GM23338 (cell line): ENCODE results near the gene TPP1. TPM values are rescaled to one million over a fixed set of nuclear protein-coding genes. Genes with fewer than 3 reads are reported as not detected.

Experiments used
- ATAC-seq: fragments of 200-7000 bp; cut with Tn5 transposase; 3 replicates; pipeline ENCODE4 v1.9.1; 2020
- DNase-seq: peaks from one replicate; pipeline ENCODE4 v3.0.0-alpha.2; 2015; ENCODE audit warnings: low spot score
- H2AFZ ChIP-seq: fragments of 200-600 bp; sonication (generic); 2 replicates; pipeline ENCODE4 v1.8.0; 2016; ENCODE audit warnings: antibody characterized with exemption, mild to moderate bottlenecking, moderate library complexity
- H3F3A ChIP-seq: fragments of 200-600 bp; sonication (generic); replicated peaks from 2 replicates; pipeline ENCODE4 v1.8.0; 2017; ENCODE audit warnings: antibody characterized with exemption, mixed run types, low read depth
- H3K27ac ChIP-seq: fragments of 200-600 bp; sonication (generic); 2 replicates; pipeline ENCODE4 v1.6.1; 2016; ENCODE audit warnings: low read depth
- H3K27me3 ChIP-seq: fragments of 200-600 bp; sonication (generic); 2 replicates; pipeline ENCODE4 v1.8.0; 2016; ENCODE audit warnings: mild to moderate bottlenecking, mixed run types, moderate library complexity; ENCODE audit not compliant: insufficient read depth
- H3K36me3 ChIP-seq: fragments of 200-600 bp; sonication (generic); 2 replicates; pipeline ENCODE4 v1.8.0; 2016; ENCODE audit warnings: mild to moderate bottlenecking; ENCODE audit not compliant: insufficient read depth
- H3K4me1 ChIP-seq: fragments of 200-600 bp; sonication (generic); 2 replicates; pipeline ENCODE4 v1.8.0; 2016; ENCODE audit warnings: mild to moderate bottlenecking, moderate library complexity; ENCODE audit not compliant: insufficient read depth
- H3K4me2 ChIP-seq: fragments of 200-600 bp; sonication (generic); 2 replicates; pipeline ENCODE4 v1.7.1; 2017; ENCODE audit warnings: mixed run types
- H3K4me3 ChIP-seq: fragments of 200-600 bp; sonication (generic); 2 replicates; pipeline ENCODE4 v1.6.1; 2016; ENCODE audit warnings: mixed run types
- H3K79me2 ChIP-seq: fragments of 200-600 bp; sonication (generic); replicated peaks from 2 replicates; pipeline ENCODE4 v1.8.0; 2017; ENCODE audit warnings: mild to moderate bottlenecking; ENCODE audit not compliant: insufficient read depth
- H3K9me2 ChIP-seq: fragments of 200-600 bp; sonication (generic); 2 replicates; pipeline ENCODE4 v1.8.0; 2017; ENCODE audit not compliant: insufficient read depth
- H4K20me1 ChIP-seq: fragments of 200-600 bp; sonication (generic); replicated peaks from 2 replicates; pipeline ENCODE4 v1.8.0; 2017; ENCODE audit warnings: mild to moderate bottlenecking; ENCODE audit not compliant: insufficient read depth
- H3K27ac Mint-ChIP-seq: 2 replicates; pipeline ENCODE4 v1.8.0; 2020; ENCODE audit warnings: inconsistent platforms, mild to moderate bottlenecking, moderate library complexity, mixed read lengths
- H3K27me3 Mint-ChIP-seq: 3 replicates; pipeline ENCODE4 v1.8.0; 2022; ENCODE audit warnings: low read depth, mild to moderate bottlenecking, moderate library complexity, mixed read lengths, inconsistent platforms; ENCODE audit not compliant: insufficient read depth, poor library complexity
- H3K36me3 Mint-ChIP-seq: 3 replicates; pipeline ENCODE4 v1.8.0; 2021; ENCODE audit warnings: low read depth, mild to moderate bottlenecking, inconsistent platforms, moderate library complexity, mixed read lengths
- H3K4me1 Mint-ChIP-seq: 3 replicates; pipeline ENCODE4 v1.8.0; 2020; ENCODE audit warnings: mild to moderate bottlenecking, inconsistent platforms, mixed read lengths
- H3K4me3 Mint-ChIP-seq: 3 replicates; pipeline ENCODE4 v1.8.0; 2021; ENCODE audit warnings: moderate library complexity, mild to moderate bottlenecking, inconsistent platforms, mixed read lengths
- H3K9me3 Mint-ChIP-seq: 3 replicates; pipeline ENCODE4 v1.8.0; 2020; ENCODE audit warnings: moderate library complexity, mild to moderate bottlenecking, inconsistent platforms, mixed read lengths
- CREB1 ChIP-seq: fragments of 250-450 bp; sonication (Bioruptor Pico); IDR thresholded peaks from 2 replicates; pipeline ENCODE4 v1.5.0; 2020; ENCODE audit warnings: low read depth, mild to moderate bottlenecking, moderate library complexity
- CTCF ChIP-seq, 2 experiments: fragments of 200-600 bp in 1 of 2; sonication (generic) in 1 of 2; conservative IDR thresholded peaks; 2 replicates each; pipeline versions ENCODE4 v1.5.1 to v1.6.1; 2016 to 2017; ENCODE audit warnings: antibody characterized with exemption in 2 of 2, low read depth in 2 of 2, mild to moderate bottlenecking in 2 of 2, moderate library complexity in 1 of 2
- EZH2 ChIP-seq: fragments of 200-600 bp; sonication (generic); IDR thresholded peaks from one replicate; pipeline ENCODE4 v1.8.0; 2017; ENCODE audit warnings: antibody characterized with exemption, mild to moderate bottlenecking, low read depth; ENCODE audit not compliant: unreplicated experiment
- EZH2phosphoT487 ChIP-seq: fragments of 200-600 bp; sonication (generic); IDR thresholded peaks from one replicate; pipeline ENCODE4 v1.8.1; 2018; ENCODE audit warnings: antibody characterized with exemption; ENCODE audit not compliant: unreplicated experiment
- JUNB ChIP-seq: IDR thresholded peaks from one replicate; pipeline ENCODE4 v1.6.1; 2016; ENCODE audit warnings: antibody characterized with exemption; ENCODE audit not compliant: unreplicated experiment
- NANOG ChIP-seq: IDR thresholded peaks from 2 replicates; pipeline ENCODE4 v1.6.1; 2016; ENCODE audit warnings: antibody characterized with exemption, borderline replicate concordance
- POLR2AphosphoS5 ChIP-seq: IDR thresholded peaks from 2 replicates; pipeline ENCODE4 v1.6.1; 2016; ENCODE audit warnings: antibody characterized with exemption, low read depth
- STAT1 ChIP-seq: IDR thresholded peaks from one replicate; pipeline ENCODE4 v1.6.1; 2016; ENCODE audit warnings: antibody characterized with exemption; ENCODE audit not compliant: unreplicated experiment
- ZNF114 ChIP-seq: fragments of 250-450 bp; sonication (Bioruptor Pico); IDR thresholded peaks from 2 replicates; pipeline ENCODE4 v1.5.0; 2020; ENCODE audit warnings: mild to moderate bottlenecking, moderate library complexity
- ZNF331 ChIP-seq: fragments of 250-450 bp; sonication (Bioruptor Pico); IDR thresholded peaks from 2 replicates; pipeline ENCODE4 v1.5.0; 2020; ENCODE audit warnings: low read depth, mild to moderate bottlenecking, moderate library complexity
- polyA plus RNA-seq: library from polyadenylated mRNA; unstranded; fragments of >200 nt; fragmentation: Nextera tagmentation; extraction: Ambion mirVana; gene quantifications from 2 replicates; pipeline ENCODE4 v1.2.1, GENCODE V29; 2016
- total RNA-seq: library from RNA; depleted of rRNA; stranded (reverse); fragments of >200 nt; shearing (Covaris generic); gene quantifications from 2 replicates; pipeline ENCODE4 v1.2.3, GENCODE V29; 2014
- TF ChIP-seq, protein P1 (sequence below): fragments of 250-450 bp; sonication (Bioruptor Pico); IDR thresholded peaks from 2 replicates; pipeline ENCODE4 v1.5.0; 2020; ENCODE audit warnings: mild to moderate bottlenecking, moderate library complexity
- TF ChIP-seq, protein P2 (sequence below): IDR thresholded peaks from one replicate; pipeline ENCODE4 v1.6.1; 2018; ENCODE audit warnings: antibody characterized with exemption; ENCODE audit not compliant: unreplicated experiment
- TF ChIP-seq, protein P3 (sequence below): IDR thresholded peaks from 2 replicates; pipeline ENCODE4 v1.6.1; 2016; ENCODE audit warnings: antibody characterized with exemption

The TPP1 gene
- total and polyA plus RNA-seq, 2 experiments from 2014 or later, result 21.7 to 49.7 TPM

GRCh38 chr11:6663794-6664469, 44.7 kb upstream of the TPP1 start:
- Mint-ChIP-seq H3K27me3 (peaks cover 3% of the 10 kb centered on the region), H3K36me3 (no peaks in the 10 kb centered on the region), H3K27ac (no peak overlapping the region), H3K4me3 (no peak overlapping the region), H3K9me3 (no peaks in the 10 kb centered on the region), H3K4me1 (no peaks in the 10 kb centered on the region)
- Histone ChIP-seq H3K9me2 (0 out of 2 replicates have a peak, but pooled peaks cover 5% of the 10 kb centered on the region), H3K4me2 (no peak overlapping the region), H3K4me1 (no peaks in the 10 kb centered on the region), H4K20me1 (no peaks in the 10 kb centered on the region), H3K27me3 (peaks cover 8% of the 10 kb centered on the region; the same call in 1 of the 2 replicates), H2AFZ (no peak overlapping the region), H3K79me2 (no peaks in the 10 kb centered on the region), H3F3A (no peaks in the 10 kb centered on the region), H3K36me3 (no peaks in the 10 kb centered on the region), H3K27ac (no peak overlapping the region), H3K4me3 (no peak overlapping the region)
- no peak for ATAC-seq
- TF ChIP-seq, protein P1, sequence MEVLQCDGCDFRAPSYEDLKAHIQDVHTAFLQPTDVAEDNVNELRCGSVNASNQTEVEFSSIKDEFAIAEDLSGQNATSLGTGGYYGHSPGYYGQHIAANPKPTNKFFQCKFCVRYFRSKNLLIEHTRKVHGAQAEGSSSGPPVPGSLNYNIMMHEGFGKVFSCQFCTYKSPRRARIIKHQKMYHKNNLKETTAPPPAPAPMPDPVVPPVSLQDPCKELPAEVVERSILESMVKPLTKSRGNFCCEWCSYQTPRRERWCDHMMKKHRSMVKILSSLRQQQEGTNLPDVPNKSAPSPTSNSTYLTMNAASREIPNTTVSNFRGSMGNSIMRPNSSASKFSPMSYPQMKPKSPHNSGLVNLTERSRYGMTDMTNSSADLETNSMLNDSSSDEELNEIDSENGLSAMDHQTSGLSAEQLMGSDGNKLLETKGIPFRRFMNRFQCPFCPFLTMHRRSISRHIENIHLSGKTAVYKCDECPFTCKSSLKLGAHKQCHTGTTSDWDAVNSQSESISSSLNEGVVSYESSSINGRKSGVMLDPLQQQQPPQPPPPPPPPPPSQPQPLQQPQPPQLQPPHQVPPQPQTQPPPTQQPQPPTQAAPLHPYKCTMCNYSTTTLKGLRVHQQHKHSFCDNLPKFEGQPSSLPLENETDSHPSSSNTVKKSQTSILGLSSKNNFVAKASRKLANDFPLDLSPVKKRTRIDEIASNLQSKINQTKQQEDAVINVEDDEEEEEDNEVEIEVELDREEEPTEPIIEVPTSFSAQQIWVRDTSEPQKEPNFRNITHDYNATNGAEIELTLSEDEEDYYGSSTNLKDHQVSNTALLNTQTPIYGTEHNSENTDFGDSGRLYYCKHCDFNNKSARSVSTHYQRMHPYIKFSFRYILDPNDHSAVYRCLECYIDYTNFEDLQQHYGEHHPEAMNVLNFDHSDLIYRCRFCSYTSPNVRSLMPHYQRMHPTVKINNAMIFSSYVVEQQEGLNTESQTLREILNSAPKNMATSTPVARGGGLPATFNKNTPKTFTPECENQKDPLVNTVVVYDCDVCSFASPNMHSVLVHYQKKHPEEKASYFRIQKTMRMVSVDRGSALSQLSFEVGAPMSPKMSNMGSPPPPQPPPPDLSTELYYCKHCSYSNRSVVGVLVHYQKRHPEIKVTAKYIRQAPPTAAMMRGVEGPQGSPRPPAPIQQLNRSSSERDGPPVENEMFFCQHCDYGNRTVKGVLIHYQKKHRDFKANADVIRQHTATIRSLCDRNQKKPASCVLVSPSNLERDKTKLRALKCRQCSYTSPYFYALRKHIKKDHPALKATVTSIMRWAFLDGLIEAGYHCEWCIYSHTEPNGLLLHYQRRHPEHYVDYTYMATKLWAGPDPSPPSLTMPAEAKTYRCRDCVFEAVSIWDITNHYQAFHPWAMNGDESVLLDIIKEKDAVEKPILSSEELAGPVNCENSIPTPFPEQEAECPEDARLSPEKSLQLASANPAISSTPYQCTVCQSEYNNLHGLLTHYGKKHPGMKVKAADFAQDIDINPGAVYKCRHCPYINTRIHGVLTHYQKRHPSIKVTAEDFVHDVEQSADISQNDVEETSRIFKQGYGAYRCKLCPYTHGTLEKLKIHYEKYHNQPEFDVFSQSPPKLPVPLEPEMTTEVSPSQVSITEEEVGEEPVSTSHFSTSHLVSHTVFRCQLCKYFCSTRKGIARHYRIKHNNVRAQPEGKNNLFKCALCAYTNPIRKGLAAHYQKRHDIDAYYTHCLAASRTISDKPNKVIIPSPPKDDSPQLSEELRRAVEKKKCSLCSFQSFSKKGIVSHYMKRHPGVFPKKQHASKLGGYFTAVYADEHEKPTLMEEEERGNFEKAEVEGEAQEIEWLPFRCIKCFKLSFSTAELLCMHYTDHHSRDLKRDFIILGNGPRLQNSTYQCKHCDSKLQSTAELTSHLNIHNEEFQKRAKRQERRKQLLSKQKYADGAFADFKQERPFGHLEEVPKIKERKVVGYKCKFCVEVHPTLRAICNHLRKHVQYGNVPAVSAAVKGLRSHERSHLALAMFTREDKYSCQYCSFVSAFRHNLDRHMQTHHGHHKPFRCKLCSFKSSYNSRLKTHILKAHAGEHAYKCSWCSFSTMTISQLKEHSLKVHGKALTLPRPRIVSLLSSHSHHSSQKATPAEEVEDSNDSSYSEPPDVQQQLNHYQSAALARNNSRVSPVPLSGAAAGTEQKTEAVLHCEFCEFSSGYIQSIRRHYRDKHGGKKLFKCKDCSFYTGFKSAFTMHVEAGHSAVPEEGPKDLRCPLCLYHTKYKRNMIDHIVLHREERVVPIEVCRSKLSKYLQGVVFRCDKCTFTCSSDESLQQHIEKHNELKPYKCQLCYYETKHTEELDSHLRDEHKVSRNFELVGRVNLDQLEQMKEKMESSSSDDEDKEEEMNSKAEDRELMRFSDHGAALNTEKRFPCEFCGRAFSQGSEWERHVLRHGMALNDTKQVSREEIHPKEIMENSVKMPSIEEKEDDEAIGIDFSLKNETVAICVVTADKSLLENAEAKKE, result no peak
- no peak for TF ChIP-seq NANOG
- TF ChIP-seq, protein P2, sequence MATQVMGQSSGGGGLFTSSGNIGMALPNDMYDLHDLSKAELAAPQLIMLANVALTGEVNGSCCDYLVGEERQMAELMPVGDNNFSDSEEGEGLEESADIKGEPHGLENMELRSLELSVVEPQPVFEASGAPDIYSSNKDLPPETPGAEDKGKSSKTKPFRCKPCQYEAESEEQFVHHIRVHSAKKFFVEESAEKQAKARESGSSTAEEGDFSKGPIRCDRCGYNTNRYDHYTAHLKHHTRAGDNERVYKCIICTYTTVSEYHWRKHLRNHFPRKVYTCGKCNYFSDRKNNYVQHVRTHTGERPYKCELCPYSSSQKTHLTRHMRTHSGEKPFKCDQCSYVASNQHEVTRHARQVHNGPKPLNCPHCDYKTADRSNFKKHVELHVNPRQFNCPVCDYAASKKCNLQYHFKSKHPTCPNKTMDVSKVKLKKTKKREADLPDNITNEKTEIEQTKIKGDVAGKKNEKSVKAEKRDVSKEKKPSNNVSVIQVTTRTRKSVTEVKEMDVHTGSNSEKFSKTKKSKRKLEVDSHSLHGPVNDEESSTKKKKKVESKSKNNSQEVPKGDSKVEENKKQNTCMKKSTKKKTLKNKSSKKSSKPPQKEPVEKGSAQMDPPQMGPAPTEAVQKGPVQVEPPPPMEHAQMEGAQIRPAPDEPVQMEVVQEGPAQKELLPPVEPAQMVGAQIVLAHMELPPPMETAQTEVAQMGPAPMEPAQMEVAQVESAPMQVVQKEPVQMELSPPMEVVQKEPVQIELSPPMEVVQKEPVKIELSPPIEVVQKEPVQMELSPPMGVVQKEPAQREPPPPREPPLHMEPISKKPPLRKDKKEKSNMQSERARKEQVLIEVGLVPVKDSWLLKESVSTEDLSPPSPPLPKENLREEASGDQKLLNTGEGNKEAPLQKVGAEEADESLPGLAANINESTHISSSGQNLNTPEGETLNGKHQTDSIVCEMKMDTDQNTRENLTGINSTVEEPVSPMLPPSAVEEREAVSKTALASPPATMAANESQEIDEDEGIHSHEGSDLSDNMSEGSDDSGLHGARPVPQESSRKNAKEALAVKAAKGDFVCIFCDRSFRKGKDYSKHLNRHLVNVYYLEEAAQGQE, result no peak
- no peak for TF ChIP-seq ZNF331
- TF ChIP-seq EZH2phosphoT487, result no peak
- no peak for TF ChIP-seq CTCF (conservative IDR thresholded peaks at IDR 0.05; ENCODE audit: low read depth in 2 of 2)
- no peak for TF ChIP-seq POLR2AphosphoS5
- no peak for TF ChIP-seq ZNF114
- TF ChIP-seq, protein P3, sequence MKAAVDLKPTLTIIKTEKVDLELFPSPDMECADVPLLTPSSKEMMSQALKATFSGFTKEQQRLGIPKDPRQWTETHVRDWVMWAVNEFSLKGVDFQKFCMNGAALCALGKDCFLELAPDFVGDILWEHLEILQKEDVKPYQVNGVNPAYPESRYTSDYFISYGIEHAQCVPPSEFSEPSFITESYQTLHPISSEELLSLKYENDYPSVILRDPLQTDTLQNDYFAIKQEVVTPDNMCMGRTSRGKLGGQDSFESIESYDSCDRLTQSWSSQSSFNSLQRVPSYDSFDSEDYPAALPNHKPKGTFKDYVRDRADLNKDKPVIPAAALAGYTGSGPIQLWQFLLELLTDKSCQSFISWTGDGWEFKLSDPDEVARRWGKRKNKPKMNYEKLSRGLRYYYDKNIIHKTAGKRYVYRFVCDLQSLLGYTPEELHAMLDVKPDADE, result no peak
- no peak for TF ChIP-seq STAT1
- TF ChIP-seq JUNB, result no peak
- no peak for TF ChIP-seq EZH2
- TF ChIP-seq CREB1, result no peak
- no peak for DNase-seq
